IMR-90 (cell line): ENCODE measurements around the gene VAMP3. TPM values are rescaled to one million over a fixed set of nuclear protein-coding genes. Genes with fewer than 3 reads are reported as not detected.

Source experiments
- ATAC-seq: fragments of 200-7000 bp; cut with Tn5 transposase; 2 replicates; pipeline ENCODE4 v1.9.1; 2020; ENCODE audit warnings: low read depth, mild to moderate bottlenecking, moderate library complexity
- BruUV-seq: library from RNA; stranded (reverse); fragments of 400-500 nt; replicated peaks from 2 replicates; lab custom pipeline; 2021; lab: Mats Ljungman, UMichigan
- CTCF ChIA-PET: fragments of 300-600 bp; formaldehyde crosslinking; extraction: SDS; loops from one replicate; lab custom pipeline; 2021; ENCODE audit warnings: antibody characterized with exemption; lab: Yijun Ruan, JAX
- POLR2A ChIA-PET: fragments of 300-600 bp; sonication (Branson Sonifier 250); formaldehyde crosslinking; loops from one replicate; lab custom pipeline; 2022; ENCODE audit warnings: antibody characterized with exemption; ENCODE audit not compliant: unreplicated experiment; lab: Charles Lee
- DNase-seq: peaks from one replicate; pipeline ENCODE4 v3.0.0; 2013
- H2AFZ ChIP-seq: replicated peaks from 2 replicates; pipeline ENCODE3; 2013; ENCODE audit warnings: low read length, mild to moderate bottlenecking; ENCODE audit not compliant: poor library complexity
- H2AK5ac ChIP-seq: 2 replicates; pipeline ENCODE4 v1.6.1; 2013; ENCODE audit warnings: low read depth, low read length, inconsistent platforms
- H2AK9ac ChIP-seq: replicated peaks from 2 replicates; pipeline ENCODE3; 2013; ENCODE audit warnings: mild to moderate bottlenecking, low read depth, low read length, moderate library complexity; ENCODE audit not compliant: poor library complexity
- H2BK120ac ChIP-seq: 2 replicates; pipeline ENCODE4 v1.6.1; 2013; ENCODE audit warnings: low read depth, low read length, inconsistent platforms
- H2BK15ac ChIP-seq: 3 replicates; pipeline ENCODE4 v1.6.1; 2013; ENCODE audit warnings: low read depth, low read length, inconsistent platforms
- H2BK20ac ChIP-seq: 2 replicates; pipeline ENCODE4 v1.6.1; 2013; ENCODE audit warnings: low read depth, mild to moderate bottlenecking, inconsistent platforms, low read length, moderate library complexity
- H2BK5ac ChIP-seq: 2 replicates; pipeline ENCODE4 v1.6.1; 2013; ENCODE audit warnings: mild to moderate bottlenecking, low read depth, low read length, inconsistent platforms; ENCODE audit not compliant: poor library complexity, severe bottlenecking
- H3K14ac ChIP-seq: replicated peaks from 2 replicates; pipeline ENCODE4 v1.6.1; 2013; ENCODE audit warnings: low read depth, low read length, inconsistent platforms
- H3K18ac ChIP-seq: 2 replicates; pipeline ENCODE4 v1.6.1; 2013; ENCODE audit warnings: low read depth, low read length, control low read depth
- H3K23ac ChIP-seq: 2 replicates; pipeline ENCODE4 v1.6.1; 2013; ENCODE audit warnings: low read depth, low read length, inconsistent platforms
- H3K27ac ChIP-seq: 2 replicates; pipeline ENCODE4 v1.5.1; 2013; ENCODE audit warnings: mild to moderate bottlenecking, control low read depth, low read length; ENCODE audit not compliant: insufficient read depth
- H3K27me3 ChIP-seq: 2 replicates; pipeline ENCODE4 v1.6.1; 2013; ENCODE audit warnings: low read length; ENCODE audit not compliant: control insufficient read depth, insufficient read depth
- H3K36me3 ChIP-seq: 2 replicates; pipeline ENCODE4 v1.6.1; 2013; ENCODE audit warnings: low read length, mixed read lengths; ENCODE audit not compliant: control insufficient read depth, insufficient read depth
- H3K4ac ChIP-seq: 2 replicates; pipeline ENCODE4 v1.6.1; 2013; ENCODE audit warnings: low read depth, low read length, inconsistent platforms
- H3K4me1 ChIP-seq: 2 replicates; pipeline ENCODE4 v1.6.1; 2013; ENCODE audit warnings: low read length, mixed read lengths; ENCODE audit not compliant: control insufficient read depth, insufficient read depth
- H3K4me2 ChIP-seq: 2 replicates; pipeline ENCODE4 v1.6.1; 2013; ENCODE audit warnings: low read depth, mild to moderate bottlenecking, control low read depth, low read length, moderate library complexity
- H3K4me3 ChIP-seq: 2 replicates; pipeline ENCODE4 v1.5.1; 2013; ENCODE audit warnings: low read depth, mild to moderate bottlenecking, control low read depth, low read length, moderate library complexity; ENCODE audit not compliant: insufficient read depth
- H3K56ac ChIP-seq: 2 replicates; pipeline ENCODE4 v1.6.1; 2013; ENCODE audit warnings: low read length, inconsistent platforms; ENCODE audit not compliant: insufficient read depth; ENCODE audit errors: extremely low read depth
- H3K79me1 ChIP-seq, 2 experiments: 2 replicates each; pipeline ENCODE4 v1.6.1; 2013; ENCODE audit warnings: low read length in 2 of 2, inconsistent platforms in 1 of 2, low read depth in 1 of 2
- H3K9ac ChIP-seq: 2 replicates; pipeline ENCODE4 v1.6.1; 2013; ENCODE audit warnings: low read depth, low read length, control low read depth
- H3K9me1 ChIP-seq: 2 replicates; pipeline ENCODE4 v1.6.1; 2013; ENCODE audit warnings: low read length, inconsistent platforms; ENCODE audit not compliant: insufficient read depth
- H3K9me3 ChIP-seq: 2 replicates; pipeline ENCODE4 v1.6.1; 2013; ENCODE audit warnings: low read length; ENCODE audit not compliant: control insufficient read depth, insufficient read depth
- H4K20me1 ChIP-seq: 2 replicates; pipeline ENCODE4 v1.6.1; 2013; ENCODE audit warnings: low read length, inconsistent platforms; ENCODE audit not compliant: insufficient read depth
- H4K5ac ChIP-seq: 2 replicates; pipeline ENCODE4 v1.6.1; 2013; ENCODE audit warnings: mild to moderate bottlenecking, low read depth, low read length, control low read depth
- H4K8ac ChIP-seq, 2 experiments: 2 replicates each; pipeline ENCODE4 v1.6.1; 2013; ENCODE audit warnings: low read depth in 2 of 2, low read length in 2 of 2, control low read depth in 1 of 2, inconsistent platforms in 1 of 2
- H4K91ac ChIP-seq: 2 replicates; pipeline ENCODE4 v1.6.1; 2013; ENCODE audit warnings: low read depth, low read length, inconsistent platforms; ENCODE audit not compliant: insufficient read depth
- FOS ChIP-seq: fragments of 150-350 bp; IDR thresholded peaks from 2 replicates; pipeline ENCODE4 v1.6.1; 2016; ENCODE audit warnings: low read depth, low read length
- NFE2L2 ChIP-seq: fragments of 150-350 bp; IDR thresholded peaks from 2 replicates; pipeline ENCODE4 v1.6.1; 2016; ENCODE audit warnings: low read depth, mild to moderate bottlenecking, low read length
- POLR2A ChIP-seq: IDR thresholded peaks from 2 replicates; pipeline ENCODE4 v1.6.1; 2012; ENCODE audit warnings: mild to moderate bottlenecking, low read depth, low read length
- RFX5 ChIP-seq: IDR thresholded peaks from 2 replicates; pipeline ENCODE4 v1.8.0; 2012; ENCODE audit warnings: low read depth, mild to moderate bottlenecking, low read length, moderate library complexity
- WGBS, 2 experiments: methylation state at CpG; one replicate each; pipeline versions ENCODE4 v1.1.5 to v1.1.7; 2013; ENCODE audit warnings: missing lambda C conversion rate in 2 of 2; ENCODE audit not compliant: insufficient read length in 1 of 2; ENCODE audit errors: extremely low coverage in 2 of 2; 5-methylcytosine and 5-hydroxymethylcytosine counted together
- dilution Hi-C: fragments of 300-500 bp; cut with HindIII; formaldehyde crosslinking; loops from one replicate; pipeline ENCODE4 v1.14.3; 2018; ENCODE audit warnings: low sequenced_read_pairs; ENCODE audit not compliant: unreplicated experiment
- in situ Hi-C: fragments of 300-500 bp; cut with MboI; formaldehyde crosslinking; loops from 3 replicates; pipeline ENCODE4 v1.14.3; 2019; ENCODE audit warnings: low sequenced_read_pairs, inconsistent platforms, mixed read lengths
- intact Hi-C: fragments of 100-400 bp; cut with micrococcal nuclease; formaldehyde crosslinking; loops from 2 replicates; pipeline ENCODE4 v1.10.0; 2022
- polyA plus RNA-seq, 3 experiments: library from polyadenylated mRNA; depleted of rRNA; stranded (reverse); fragments of >200 nt; gene quantifications; 2 replicates each; pipeline ENCODE4 v1.2.3, GENCODE V29; 2012; ENCODE audit warnings: low replicate concordance in 1 of 3
- total RNA-seq: library from RNA; depleted of rRNA; stranded (reverse); fragments of >200 nt; gene quantifications from 2 replicates; pipeline ENCODE4 v1.2.3, GENCODE V29; 2012
- TF ChIP-seq, protein P1 (sequence below): conservative IDR thresholded peaks from 2 replicates; pipeline ENCODE4 v1.5.1; 2012; ENCODE audit warnings: mild to moderate bottlenecking, low read depth, low read length, improper control_type of control experiment

The VAMP3 gene
- total and polyA plus RNA-seq, 2 of the 4 experiments (the other 2 are of a cell fraction): 99.1 to 354 TPM

DNA sequence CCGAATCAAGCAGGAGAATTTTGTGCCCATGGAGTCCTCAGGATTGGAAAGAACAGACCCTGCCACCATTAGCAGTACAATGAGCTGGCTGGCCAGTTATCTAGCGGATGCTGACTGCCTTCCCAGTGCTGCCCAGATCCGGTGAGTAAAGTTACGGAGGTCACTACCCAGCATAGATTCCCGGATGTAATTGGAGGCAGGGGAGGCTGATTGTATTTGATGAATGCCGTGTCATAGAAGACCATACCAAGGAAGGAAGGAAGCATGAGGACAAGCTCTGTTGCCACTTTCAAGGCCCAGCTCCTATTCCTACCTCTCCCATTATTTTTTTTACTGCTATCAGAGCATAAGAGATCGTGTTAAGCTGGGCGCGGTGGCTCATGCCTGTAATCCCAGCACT, 26.2 kb upstream of the VAMP3 start:
- ChIA-PET POLR2A (no interaction called here), CTCF (interaction anchor here (1.4 kb wide), 1 partner anchor 77 kb away, joined by 3 read pairs; no protein-coding TSS in a partner anchor)
- intact Hi-C loops (no loop called here), in situ Hi-C loops (no loop called here), dilution Hi-C loops (no loop called here)
- no peaks in the 10 kb centered on the region for H3K4me1 ChIP-seq
- no peak overlapping the region for H2BK120ac ChIP-seq
- no peak overlapping the region for H4K5ac ChIP-seq
- 33% methylated on average over 1 of the region's 9 CpGs; no CpG with 5 or more reads in 1 of the 2 experiments for WGBS, 2 experiments
- H3K79me1 ChIP-seq: no peaks in the 10 kb centered on the region
- no peak overlapping the region for H2BK15ac ChIP-seq
- peaks cover 8% of the 10 kb centered on the region for H3K27me3 ChIP-seq
- no peaks in the 10 kb centered on the region for H3K9me1 ChIP-seq
- H3K4me3 ChIP-seq: no peak overlapping the region
- H3K14ac ChIP-seq: no peak overlapping the region
- H3K27ac ChIP-seq: no peak overlapping the region
- H2BK5ac ChIP-seq: no peak overlapping the region
- H4K91ac ChIP-seq: no peak overlapping the region
- H3K9ac ChIP-seq: no peak overlapping the region
- no peak for TF ChIP-seq NFE2L2
- TF ChIP-seq, protein P1, sequence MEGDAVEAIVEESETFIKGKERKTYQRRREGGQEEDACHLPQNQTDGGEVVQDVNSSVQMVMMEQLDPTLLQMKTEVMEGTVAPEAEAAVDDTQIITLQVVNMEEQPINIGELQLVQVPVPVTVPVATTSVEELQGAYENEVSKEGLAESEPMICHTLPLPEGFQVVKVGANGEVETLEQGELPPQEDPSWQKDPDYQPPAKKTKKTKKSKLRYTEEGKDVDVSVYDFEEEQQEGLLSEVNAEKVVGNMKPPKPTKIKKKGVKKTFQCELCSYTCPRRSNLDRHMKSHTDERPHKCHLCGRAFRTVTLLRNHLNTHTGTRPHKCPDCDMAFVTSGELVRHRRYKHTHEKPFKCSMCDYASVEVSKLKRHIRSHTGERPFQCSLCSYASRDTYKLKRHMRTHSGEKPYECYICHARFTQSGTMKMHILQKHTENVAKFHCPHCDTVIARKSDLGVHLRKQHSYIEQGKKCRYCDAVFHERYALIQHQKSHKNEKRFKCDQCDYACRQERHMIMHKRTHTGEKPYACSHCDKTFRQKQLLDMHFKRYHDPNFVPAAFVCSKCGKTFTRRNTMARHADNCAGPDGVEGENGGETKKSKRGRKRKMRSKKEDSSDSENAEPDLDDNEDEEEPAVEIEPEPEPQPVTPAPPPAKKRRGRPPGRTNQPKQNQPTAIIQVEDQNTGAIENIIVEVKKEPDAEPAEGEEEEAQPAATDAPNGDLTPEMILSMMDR: no peak
- TF ChIP-seq FOS: no peak
- TF ChIP-seq RFX5: no peak
- no peak for TF ChIP-seq POLR2A
- no peak overlapping the region for H2AFZ ChIP-seq
- H3K23ac ChIP-seq: no peak overlapping the region
- H3K4me2 ChIP-seq: no peak overlapping the region
- H4K8ac ChIP-seq: no peak overlapping the region
- H3K9me3 ChIP-seq: no peaks in the 10 kb centered on the region
- no peak overlapping the region for H3K56ac ChIP-seq
- no peak overlapping the region for H3K18ac ChIP-seq
- DNase-seq (no peak), ATAC-seq (no peak)
- H3K36me3 ChIP-seq: no peaks in the 10 kb centered on the region
- no peak overlapping the region for H2AK5ac ChIP-seq
- no TSS peak for BruUV-seq
- no peak overlapping the region for H2BK20ac ChIP-seq
- no peak overlapping the region for H3K4ac ChIP-seq
- no peak overlapping the region for H2AK9ac ChIP-seq
- H4K20me1 ChIP-seq: no peaks in the 10 kb centered on the region
